ENCODE measurements around the gene RPTN.

The RPTN gene

DNA sequence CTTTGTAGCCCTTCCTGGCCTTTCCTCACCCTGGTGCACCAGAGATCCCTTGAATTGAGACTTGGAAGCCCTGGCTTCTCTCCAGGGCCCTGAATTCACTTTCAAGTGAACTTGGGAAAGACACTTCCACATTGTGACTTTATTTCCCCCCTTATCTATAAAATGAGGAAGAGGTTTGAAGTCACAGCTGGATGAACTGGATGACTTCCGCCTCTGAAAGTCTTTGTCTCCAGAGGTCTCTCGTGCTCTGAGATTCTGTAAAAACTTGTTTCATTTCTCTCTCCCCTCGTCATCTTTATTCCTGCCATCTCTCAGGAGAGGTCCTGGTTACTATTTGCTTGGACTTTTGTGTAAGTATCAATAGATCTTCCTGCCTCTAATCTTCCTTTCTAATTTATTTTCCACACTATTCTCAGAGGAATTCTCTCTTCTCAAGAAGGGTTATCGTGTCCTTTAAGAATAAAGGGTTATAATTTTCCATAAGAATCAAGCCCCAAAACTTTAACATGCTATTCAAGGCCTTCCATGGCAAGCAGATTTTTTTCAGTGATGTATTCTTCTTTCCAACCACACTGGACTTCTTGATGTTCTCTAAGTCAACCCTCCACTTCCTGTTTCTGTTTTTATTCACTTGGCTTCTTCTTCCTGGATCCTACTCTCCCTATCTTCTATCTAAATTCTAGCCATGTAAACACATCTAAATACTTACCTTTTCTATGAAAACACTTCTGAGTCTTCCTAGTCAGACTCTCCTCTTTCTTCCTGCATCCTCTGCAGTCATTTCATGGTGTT, 6.5 kb upstream of the RPTN start:
- Histone ChIP-seq H3K4me2 (ENCODE audit: low read depth, low read length, poor library complexity, severe bottlenecking) (no peak overlapping the region), H3K36me3 (ENCODE audit: low read length) (no peaks in the 10 kb centered on the region), H2AFZ (ENCODE audit: low read depth, low read length, severe bottlenecking) (no peak overlapping the region), H3F3A (ENCODE audit: insufficient read depth) (no peaks in the 10 kb centered on the region), H3K4me3 (ENCODE audit: insufficient read depth, low read length, poor library complexity, severe bottlenecking) (no peak overlapping the region), H3K27me3 (ENCODE audit: low read length) (no peaks in the 10 kb centered on the region), H3K79me2 (ENCODE audit: insufficient read depth, low read length) (no peaks in the 10 kb centered on the region), H3K27ac (ENCODE audit: low read depth, low read length) (no peak overlapping the region), H3K9ac (ENCODE audit: low read length) (no peak overlapping the region), H4K20me1 (ENCODE audit: low read depth, low read length) (no peaks in the 10 kb centered on the region), H3K9me2 (replicated peaks; ENCODE audit: insufficient read depth, low read length) (no peaks in the 10 kb centered on the region), H3K9me3 (ENCODE audit: insufficient read depth, low read length) (no peaks in the 10 kb centered on the region)
- TF ChIP-seq EZH2phosphoT487 (conservative IDR thresholded peaks at IDR 0.05; ENCODE audit: low read length) (no peak), CTCF (IDR thresholded peaks at IDR 0.05; ENCODE audit: insufficient read depth, low read length, poor library complexity, severe bottlenecking) (no peak)

GRCh38 chr1:152164517-152165136, 5.6 kb upstream of the RPTN start:
- H3K4me2 ChIP-seq (ENCODE audit: low read depth, low read length, poor library complexity, severe bottlenecking): no peak overlapping the region
- H3K27me3 ChIP-seq (ENCODE audit: low read length): no peaks in the 10 kb centered on the region
- H3K79me2 ChIP-seq (ENCODE audit: insufficient read depth, low read length): no peaks in the 10 kb centered on the region
- no peaks in the 10 kb centered on the region for H3K36me3 ChIP-seq (ENCODE audit: low read length)
- no peaks in the 10 kb centered on the region for H4K20me1 ChIP-seq (ENCODE audit: low read depth, low read length)
- H3K4me3 ChIP-seq (ENCODE audit: insufficient read depth, low read length, poor library complexity, severe bottlenecking): no peak overlapping the region
- no peak for TF ChIP-seq CTCF (IDR thresholded peaks at IDR 0.05; ENCODE audit: insufficient read depth, low read length, poor library complexity, severe bottlenecking)
- TF ChIP-seq EZH2phosphoT487 (conservative IDR thresholded peaks at IDR 0.05; ENCODE audit: low read length): no peak
- no peaks in the 10 kb centered on the region for H3K9me3 ChIP-seq (ENCODE audit: insufficient read depth, low read length)
- H3K27ac ChIP-seq (ENCODE audit: low read depth, low read length): no peak overlapping the region
- no peaks in the 10 kb centered on the region for H3K9me2 ChIP-seq (replicated peaks; ENCODE audit: insufficient read depth, low read length)
- no peaks in the 10 kb centered on the region for H3F3A ChIP-seq (ENCODE audit: insufficient read depth)
- H3K9ac ChIP-seq (ENCODE audit: low read length): no peak overlapping the region
- no peak overlapping the region for H2AFZ ChIP-seq (ENCODE audit: low read depth, low read length, severe bottlenecking)

GRCh38 chr1:152162792-152163463, 3.9 kb upstream of the RPTN start:
- Histone ChIP-seq H3K9me2 (replicated peaks; ENCODE audit: insufficient read depth, low read length) (no peaks in the 10 kb centered on the region), H3K9me3 (ENCODE audit: insufficient read depth, low read length) (no peaks in the 10 kb centered on the region)
- TF ChIP-seq EZH2phosphoT487 (conservative IDR thresholded peaks at IDR 0.05; ENCODE audit: low read length) (no peak), CTCF (IDR thresholded peaks at IDR 0.05; ENCODE audit: insufficient read depth, low read length, poor library complexity, severe bottlenecking) (no peak)

More at GRCh38 chr1:152162792-152163463, 3.9 kb upstream of the RPTN start:
- Histone ChIP-seq H3K9ac (ENCODE audit: low read length) (no peak overlapping the region), H3K36me3 (ENCODE audit: low read length) (no peaks in the 10 kb centered on the region), H2AFZ (ENCODE audit: low read depth, low read length, severe bottlenecking) (no peak overlapping the region), H3K79me2 (ENCODE audit: insufficient read depth, low read length) (no peaks in the 10 kb centered on the region), H4K20me1 (ENCODE audit: low read depth, low read length) (no peaks in the 10 kb centered on the region), H3K27ac (ENCODE audit: low read depth, low read length) (no peak overlapping the region), H3K27me3 (ENCODE audit: low read length) (no peaks in the 10 kb centered on the region), H3K4me3 (ENCODE audit: insufficient read depth, low read length, poor library complexity, severe bottlenecking) (no peak overlapping the region), H3F3A (ENCODE audit: insufficient read depth) (no peaks in the 10 kb centered on the region), H3K4me2 (ENCODE audit: low read depth, low read length, poor library complexity, severe bottlenecking) (no peak overlapping the region)

Measured in SU-DHL-6 (cell line).